ENCODE results near the gene SEC14L6.

GRCh38 chr22:30537083-30537731, 9.3 kb downstream of the SEC14L6 start:
- TF ChIP-seq, protein P1, sequence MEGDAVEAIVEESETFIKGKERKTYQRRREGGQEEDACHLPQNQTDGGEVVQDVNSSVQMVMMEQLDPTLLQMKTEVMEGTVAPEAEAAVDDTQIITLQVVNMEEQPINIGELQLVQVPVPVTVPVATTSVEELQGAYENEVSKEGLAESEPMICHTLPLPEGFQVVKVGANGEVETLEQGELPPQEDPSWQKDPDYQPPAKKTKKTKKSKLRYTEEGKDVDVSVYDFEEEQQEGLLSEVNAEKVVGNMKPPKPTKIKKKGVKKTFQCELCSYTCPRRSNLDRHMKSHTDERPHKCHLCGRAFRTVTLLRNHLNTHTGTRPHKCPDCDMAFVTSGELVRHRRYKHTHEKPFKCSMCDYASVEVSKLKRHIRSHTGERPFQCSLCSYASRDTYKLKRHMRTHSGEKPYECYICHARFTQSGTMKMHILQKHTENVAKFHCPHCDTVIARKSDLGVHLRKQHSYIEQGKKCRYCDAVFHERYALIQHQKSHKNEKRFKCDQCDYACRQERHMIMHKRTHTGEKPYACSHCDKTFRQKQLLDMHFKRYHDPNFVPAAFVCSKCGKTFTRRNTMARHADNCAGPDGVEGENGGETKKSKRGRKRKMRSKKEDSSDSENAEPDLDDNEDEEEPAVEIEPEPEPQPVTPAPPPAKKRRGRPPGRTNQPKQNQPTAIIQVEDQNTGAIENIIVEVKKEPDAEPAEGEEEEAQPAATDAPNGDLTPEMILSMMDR (IDR thresholded peaks at IDR 0.05): no peak
- TF ChIP-seq, protein P2, sequence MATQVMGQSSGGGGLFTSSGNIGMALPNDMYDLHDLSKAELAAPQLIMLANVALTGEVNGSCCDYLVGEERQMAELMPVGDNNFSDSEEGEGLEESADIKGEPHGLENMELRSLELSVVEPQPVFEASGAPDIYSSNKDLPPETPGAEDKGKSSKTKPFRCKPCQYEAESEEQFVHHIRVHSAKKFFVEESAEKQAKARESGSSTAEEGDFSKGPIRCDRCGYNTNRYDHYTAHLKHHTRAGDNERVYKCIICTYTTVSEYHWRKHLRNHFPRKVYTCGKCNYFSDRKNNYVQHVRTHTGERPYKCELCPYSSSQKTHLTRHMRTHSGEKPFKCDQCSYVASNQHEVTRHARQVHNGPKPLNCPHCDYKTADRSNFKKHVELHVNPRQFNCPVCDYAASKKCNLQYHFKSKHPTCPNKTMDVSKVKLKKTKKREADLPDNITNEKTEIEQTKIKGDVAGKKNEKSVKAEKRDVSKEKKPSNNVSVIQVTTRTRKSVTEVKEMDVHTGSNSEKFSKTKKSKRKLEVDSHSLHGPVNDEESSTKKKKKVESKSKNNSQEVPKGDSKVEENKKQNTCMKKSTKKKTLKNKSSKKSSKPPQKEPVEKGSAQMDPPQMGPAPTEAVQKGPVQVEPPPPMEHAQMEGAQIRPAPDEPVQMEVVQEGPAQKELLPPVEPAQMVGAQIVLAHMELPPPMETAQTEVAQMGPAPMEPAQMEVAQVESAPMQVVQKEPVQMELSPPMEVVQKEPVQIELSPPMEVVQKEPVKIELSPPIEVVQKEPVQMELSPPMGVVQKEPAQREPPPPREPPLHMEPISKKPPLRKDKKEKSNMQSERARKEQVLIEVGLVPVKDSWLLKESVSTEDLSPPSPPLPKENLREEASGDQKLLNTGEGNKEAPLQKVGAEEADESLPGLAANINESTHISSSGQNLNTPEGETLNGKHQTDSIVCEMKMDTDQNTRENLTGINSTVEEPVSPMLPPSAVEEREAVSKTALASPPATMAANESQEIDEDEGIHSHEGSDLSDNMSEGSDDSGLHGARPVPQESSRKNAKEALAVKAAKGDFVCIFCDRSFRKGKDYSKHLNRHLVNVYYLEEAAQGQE (IDR thresholded peaks at IDR 0.05; ENCODE audit: insufficient read depth in 1 of 2, low read depth in 2 of 2, low read length in 1 of 2): no peak

Data from Panc1 (cell line).